SK-N-SH treated with all-trans-retinoic acid at 6 μM for 48 hours (cell line): ENCODE measurements around the gene WIPF2.
A peak's percentile ranks its signal among the peaks of the same experiment; 100 is the strongest.

ENCODE experiments used
- BACH2 ChIP-seq: fragments of 250-450 bp; sonication (Bioruptor Pico); IDR thresholded peaks from 2 replicates; pipeline ENCODE4 v1.9.0; 2021; ENCODE audit warnings: mild to moderate bottlenecking, borderline replicate concordance
- CSDC2 ChIP-seq: fragments of 250-450 bp; sonication (Bioruptor Pico); IDR thresholded peaks from 2 replicates; pipeline ENCODE4 v1.5.0; 2020; ENCODE audit warnings: mild to moderate bottlenecking, moderate library complexity
- ISL1 ChIP-seq: fragments of 250-450 bp; sonication (Bioruptor Pico); IDR thresholded peaks from 2 replicates; pipeline ENCODE4 v2.1.2; 2022; ENCODE audit warnings: mild to moderate bottlenecking, moderate library complexity
- POU6F1 ChIP-seq: fragments of 250-450 bp; sonication (Bioruptor Pico); IDR thresholded peaks from 2 replicates; pipeline ENCODE4 v1.8.0; 2021; ENCODE audit warnings: low read depth, mild to moderate bottlenecking, moderate library complexity, borderline replicate concordance
- TSHZ2 ChIP-seq: fragments of 250-450 bp; sonication (Bioruptor Pico); IDR thresholded peaks from 2 replicates; pipeline ENCODE4 v1.5.0; 2020; ENCODE audit warnings: mild to moderate bottlenecking, moderate library complexity
- ZFP3 ChIP-seq: fragments of 250-450 bp; sonication (Bioruptor Pico); IDR thresholded peaks from 2 replicates; pipeline ENCODE4 v1.5.0; 2020; ENCODE audit warnings: mild to moderate bottlenecking, moderate library complexity
- ZNF565 ChIP-seq: fragments of 450-650 bp; formaldehyde crosslinking; conservative IDR thresholded peaks from 2 replicates; pipeline ENCODE4 v1.5.0; 2020; ENCODE audit warnings: low read depth, mild to moderate bottlenecking, moderate library complexity
- TF ChIP-seq, protein P1 (sequence below): fragments of 250-450 bp; sonication (Bioruptor Pico); IDR thresholded peaks from 2 replicates; pipeline ENCODE4 v1.5.1; 2020; ENCODE audit warnings: low read depth, mild to moderate bottlenecking, moderate library complexity

DNA sequence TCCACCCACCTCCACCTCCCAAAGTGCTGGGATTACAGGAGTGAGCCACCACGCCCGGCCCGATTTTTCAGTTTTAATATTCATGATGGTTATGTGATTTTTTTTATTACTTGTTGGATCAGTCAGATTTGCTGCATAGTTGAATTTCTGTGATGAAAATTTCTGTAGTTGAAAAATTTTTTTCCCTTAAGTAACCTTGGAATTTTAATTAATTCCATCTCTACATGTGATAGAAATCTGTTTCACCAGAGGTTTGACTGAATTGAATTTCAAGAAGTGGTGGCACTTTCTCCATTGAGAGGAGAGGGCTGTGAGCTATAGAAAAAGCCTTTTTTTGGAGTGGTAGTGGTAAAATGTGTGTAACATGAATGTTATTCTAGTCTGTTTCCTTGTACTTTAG lies 24.7 kb downstream of the WIPF2 start:
- TF ChIP-seq TSHZ2 (CRISPR knock-in tag) (no peak), ZFP3 (CRISPR knock-in tag) (no peak), BACH2 (CRISPR knock-in tag) (no peak), POU6F1 (CRISPR knock-in tag) (no peak), CSDC2 (no peak), ZNF565 (no peak), ISL1 (peak; percentile 38; the same call in 1 of the 2 replicates)
- TF ChIP-seq, protein P1, sequence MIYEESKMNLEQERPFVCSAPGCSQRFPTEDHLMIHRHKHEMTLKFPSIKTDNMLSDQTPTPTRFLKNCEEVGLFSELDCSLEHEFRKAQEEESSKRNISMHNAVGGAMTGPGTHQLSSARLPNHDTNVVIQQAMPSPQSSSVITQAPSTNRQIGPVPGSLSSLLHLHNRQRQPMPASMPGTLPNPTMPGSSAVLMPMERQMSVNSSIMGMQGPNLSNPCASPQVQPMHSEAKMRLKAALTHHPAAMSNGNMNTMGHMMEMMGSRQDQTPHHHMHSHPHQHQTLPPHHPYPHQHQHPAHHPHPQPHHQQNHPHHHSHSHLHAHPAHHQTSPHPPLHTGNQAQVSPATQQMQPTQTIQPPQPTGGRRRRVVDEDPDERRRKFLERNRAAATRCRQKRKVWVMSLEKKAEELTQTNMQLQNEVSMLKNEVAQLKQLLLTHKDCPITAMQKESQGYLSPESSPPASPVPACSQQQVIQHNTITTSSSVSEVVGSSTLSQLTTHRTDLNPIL = no peak
